ENCODE measurements around the gene RNF126.

GRCh38 chr19:610801-611480, 52.1 kb downstream of the RNF126 start:
- TF ChIP-seq GATA3 (IDR thresholded peaks at IDR 0.05; ENCODE audit: low read depth, low read length): no peak
- TF ChIP-seq GATA2 (IDR thresholded peaks at IDR 0.05; ENCODE audit: low read depth, low read length): peak; percentile 78

Measured in SH-SY5Y (cell line).